Liver (tissue), 3 donors: ENCODE measurements around the gene H1-8.

Source experiments
- ATF3 ChIP-seq: IDR thresholded peaks from 2 replicates; pipeline ENCODE4 v1.6.1; 2016; ENCODE audit warnings: antibody characterized with exemption
- CTCF ChIP-seq: fragments of 150-350 bp; IDR thresholded peaks from 2 replicates; pipeline ENCODE4 v1.5.1; 2017; ENCODE audit warnings: improper control_type of control experiment, low read depth, low read length; ENCODE audit not compliant: missing input control
- EGR1 ChIP-seq, 2 donors: IDR thresholded peaks; 2 replicates each; pipeline ENCODE4 v1.6.1; 2016 to 2018; ENCODE audit warnings: antibody characterized with exemption in 2 of 2, low read depth in 2 of 2
- FOXA1 ChIP-seq: IDR thresholded peaks from 2 replicates; pipeline ENCODE4 v1.6.1; 2016; ENCODE audit warnings: antibody characterized with exemption
- GABPA ChIP-seq, 2 donors: IDR thresholded peaks in 1 of 2; conservative IDR thresholded peaks in 1 of 2; 2 replicates each; pipeline ENCODE4 v1.6.1; 2016; ENCODE audit warnings: antibody characterized with exemption in 2 of 2, mild to moderate bottlenecking in 1 of 2, moderate library complexity in 1 of 2
- JUND ChIP-seq, 2 donors: IDR thresholded peaks; 2 replicates each; pipeline ENCODE4 v1.6.1; 2016; ENCODE audit warnings: antibody characterized with exemption in 2 of 2
- MAX ChIP-seq: IDR thresholded peaks from 2 replicates; pipeline ENCODE4 v1.6.1; 2016; ENCODE audit warnings: antibody characterized with exemption
- REST ChIP-seq: IDR thresholded peaks from 2 replicates; pipeline ENCODE4 v1.6.1; 2016; ENCODE audit warnings: antibody characterized with exemption, mild to moderate bottlenecking
- SP1 ChIP-seq: IDR thresholded peaks from 2 replicates; pipeline ENCODE4 v1.6.1; 2018; ENCODE audit warnings: antibody characterized with exemption, mild to moderate bottlenecking
- YY1 ChIP-seq: IDR thresholded peaks from 2 replicates; pipeline ENCODE4 v1.6.1; 2016; ENCODE audit warnings: antibody characterized with exemption, mild to moderate bottlenecking
- ZBTB33 ChIP-seq: IDR thresholded peaks from 2 replicates; pipeline ENCODE4 v1.6.1; 2016; ENCODE audit warnings: antibody characterized with exemption
- donor health status: healthy.
- donor health status: healthy.

- TF ChIP-seq CTCF (no peak), EGR1 (IDR thresholded peaks at IDR 0.05; ENCODE audit: low read depth in 2 of 2) (no peak), REST (no peak), GABPA (IDR thresholded peaks at IDR 0.05 in 1 of 2, conservative IDR thresholded peaks at IDR 0.05 in 1 of 2) (no peak), MAX (no peak), JUND (IDR thresholded peaks at IDR 0.05) (no peak), ZBTB33 (no peak), ATF3 (no peak), YY1 (no peak), SP1 (no peak), FOXA1 (no peak)
Observed at GRCh38 chr3:129539206-129539605, 3.8 kb upstream of the H1-8 start.
